ENCODE measurements around the gene HES3.

- TF ChIP-seq CTCF (conservative IDR thresholded peaks at IDR 0.05 in 1 of 2, IDR thresholded peaks at IDR 0.05 in 1 of 2; ENCODE audit: extremely low read depth in 1 of 2, insufficient read depth in 1 of 2, low read depth in 1 of 2, low read length in 2 of 2): no peak
- no peak for TF ChIP-seq EZH2 (IDR thresholded peaks at IDR 0.05; ENCODE audit: borderline replicate concordance, low read length)
Observed at GRCh38 chr1:6253380-6253779, 9.4 kb downstream of the HES3 start.

Measured in mammary epithelial cell (primary cell).